Spleen (tissue), 7 donors: ENCODE measurements around the gene PRSS56.

Experiments
- POLR2A ChIP-seq, 3 donors: fragments of 450-650 bp; IDR thresholded peaks; one replicate each; pipeline ENCODE4 v1.5.1; 2017; ENCODE audit warnings: antibody characterized with exemption in 3 of 3, mild to moderate bottlenecking in 1 of 3
- POLR2AphosphoS5 ChIP-seq, 3 donors: sonication (generic); formaldehyde crosslinking; IDR thresholded peaks; one replicate each; pipeline ENCODE4 v1.5.1; 2017; ENCODE audit warnings: antibody characterized with exemption in 3 of 3
- TF ChIP-seq, protein P1 (sequence below), 11 experiments: fragments of 200-600 bp in 7 of 11; fragments of 450-650 bp in 4 of 11; sonication (generic) in 4 of 11; IDR thresholded peaks in 8 of 11; conservative IDR thresholded peaks in 3 of 11; 1 replicate in 7 of 11; 2 replicates in 4 of 11; pipeline versions ENCODE4 v1.4.0 to v1.8.0; 2016 to 2021; ENCODE audit warnings: antibody characterized with exemption in 11 of 11, inconsistent platforms in 4 of 11, mild to moderate bottlenecking in 1 of 11
- donor health status: DM: no; HTN: no; CAD: no; lungs with moderate emphysema.
- donor health status: DM: no; HTN: no; CAD: no.
- donor health status: DM: no; HTN: no; CAD: no.

DNA sequence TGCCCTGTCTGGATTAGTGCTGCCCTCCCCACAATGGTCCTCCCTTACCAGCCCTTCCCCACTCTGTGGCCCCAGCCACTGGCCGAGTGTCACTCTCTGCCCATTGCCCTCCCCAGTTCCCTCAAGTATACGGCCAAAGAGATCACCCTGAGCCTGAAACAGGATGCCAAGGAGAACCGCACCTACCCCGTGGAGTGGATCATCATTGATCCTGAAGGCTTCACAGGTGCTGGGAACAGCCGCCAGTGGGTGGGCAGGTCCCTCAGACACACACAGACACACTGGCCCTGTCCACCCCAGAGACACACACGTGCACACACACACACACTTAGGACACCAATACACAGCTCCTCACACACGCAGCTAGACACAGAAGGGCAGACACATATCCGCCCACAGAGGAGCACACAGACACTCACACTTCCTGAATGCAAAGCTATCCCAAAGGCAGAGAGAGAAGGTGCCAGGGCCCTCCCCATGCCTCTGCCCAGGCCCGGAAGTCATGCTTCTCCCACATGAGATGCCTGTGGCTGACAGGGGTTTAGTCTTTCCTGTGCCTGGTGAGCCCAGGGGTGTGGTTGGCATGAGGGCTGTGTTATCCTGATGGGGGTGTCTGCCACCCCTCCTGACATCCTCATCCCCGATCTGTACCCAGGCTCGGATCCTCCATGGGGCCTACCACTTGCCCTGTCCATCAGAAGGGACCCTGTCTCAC, 8.7 kb downstream of the PRSS56 start:
- TF ChIP-seq POLR2AphosphoS5 (IDR thresholded peaks at IDR 0.05) = no peak
- TF ChIP-seq POLR2A (IDR thresholded peaks at IDR 0.05) = no peak
- TF ChIP-seq, protein P1, sequence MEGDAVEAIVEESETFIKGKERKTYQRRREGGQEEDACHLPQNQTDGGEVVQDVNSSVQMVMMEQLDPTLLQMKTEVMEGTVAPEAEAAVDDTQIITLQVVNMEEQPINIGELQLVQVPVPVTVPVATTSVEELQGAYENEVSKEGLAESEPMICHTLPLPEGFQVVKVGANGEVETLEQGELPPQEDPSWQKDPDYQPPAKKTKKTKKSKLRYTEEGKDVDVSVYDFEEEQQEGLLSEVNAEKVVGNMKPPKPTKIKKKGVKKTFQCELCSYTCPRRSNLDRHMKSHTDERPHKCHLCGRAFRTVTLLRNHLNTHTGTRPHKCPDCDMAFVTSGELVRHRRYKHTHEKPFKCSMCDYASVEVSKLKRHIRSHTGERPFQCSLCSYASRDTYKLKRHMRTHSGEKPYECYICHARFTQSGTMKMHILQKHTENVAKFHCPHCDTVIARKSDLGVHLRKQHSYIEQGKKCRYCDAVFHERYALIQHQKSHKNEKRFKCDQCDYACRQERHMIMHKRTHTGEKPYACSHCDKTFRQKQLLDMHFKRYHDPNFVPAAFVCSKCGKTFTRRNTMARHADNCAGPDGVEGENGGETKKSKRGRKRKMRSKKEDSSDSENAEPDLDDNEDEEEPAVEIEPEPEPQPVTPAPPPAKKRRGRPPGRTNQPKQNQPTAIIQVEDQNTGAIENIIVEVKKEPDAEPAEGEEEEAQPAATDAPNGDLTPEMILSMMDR (IDR thresholded peaks at IDR 0.05 in 8 of 11, conservative IDR thresholded peaks at IDR 0.05 in 3 of 11) = no peak
